RWPE2 (cell line): Measurements from ENCODE around the gene SLC25A13.

Source experiments
- ATAC-seq: fragments of 200-7000 bp; cut with Tn5 transposase; 3 replicates; pipeline ENCODE4 v1.9.1; 2021; ENCODE audit warnings: low read depth
- DNase-seq: peaks from one replicate; pipeline ENCODE4 v3.0.0-alpha.2; 2020; ENCODE audit warnings: low spot score
- H3K27ac ChIP-seq: fragments of 450-650 bp; 2 replicates; pipeline ENCODE4 v1.5.1; 2017; ENCODE audit warnings: mild to moderate bottlenecking; ENCODE audit not compliant: poor library complexity, severe bottlenecking
- H3K27me3 ChIP-seq: fragments of 250-450 bp; sonication (Bioruptor Pico); 2 replicates; pipeline ENCODE4 v1.5.1; 2021; ENCODE audit warnings: mild to moderate bottlenecking, moderate library complexity; ENCODE audit not compliant: insufficient read depth, poor library complexity, severe bottlenecking
- H3K36me3 ChIP-seq: fragments of 250-450 bp; sonication (Bioruptor Pico); 2 replicates; pipeline ENCODE4 v1.5.1; 2020; ENCODE audit warnings: low read depth, mild to moderate bottlenecking, moderate library complexity
- H3K4me1 ChIP-seq: fragments of 250-450 bp; sonication (Bioruptor Pico); 2 replicates; pipeline ENCODE4 v1.5.1; 2021; ENCODE audit warnings: mild to moderate bottlenecking, moderate library complexity; ENCODE audit not compliant: insufficient read depth, poor library complexity, severe bottlenecking
- H3K4me3 ChIP-seq: fragments of 250-450 bp; sonication (Bioruptor Pico); 2 replicates; pipeline ENCODE4 v1.5.1; 2021; ENCODE audit warnings: mild to moderate bottlenecking, moderate library complexity; ENCODE audit not compliant: severe bottlenecking
- H3K9me3 ChIP-seq: fragments of 250-450 bp; sonication (Bioruptor Pico); 2 replicates; pipeline ENCODE4 v1.5.1; 2021; ENCODE audit warnings: mild to moderate bottlenecking, moderate library complexity; ENCODE audit not compliant: severe bottlenecking
- TF ChIP-seq, protein P1 (sequence below): fragments of 450-650 bp; IDR thresholded peaks from one replicate; pipeline ENCODE4 v1.5.1; 2017; ENCODE audit warnings: mild to moderate bottlenecking, moderate library complexity; ENCODE audit not compliant: poor library complexity, severe bottlenecking

The SLC25A13 gene

DNA sequence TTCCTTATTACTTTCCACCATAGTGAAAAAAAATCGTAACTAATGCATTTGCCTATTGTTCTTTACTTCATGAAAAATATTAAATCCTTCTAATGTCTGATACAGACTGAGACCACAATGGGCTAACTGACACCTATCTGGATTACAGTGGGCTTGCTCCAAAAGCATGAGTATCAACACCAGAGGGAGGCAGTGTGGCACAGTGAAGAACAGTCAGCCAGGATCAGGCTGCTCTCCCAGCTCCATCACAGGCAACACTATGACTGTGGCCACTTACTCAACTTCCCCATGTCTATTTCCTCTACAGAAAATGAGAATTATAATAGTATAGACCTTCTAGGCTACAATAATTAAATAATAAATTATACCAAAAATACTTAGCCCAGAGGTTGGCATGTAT lies 97.2 kb downstream of the SLC25A13 start:
- TF ChIP-seq, protein P1, sequence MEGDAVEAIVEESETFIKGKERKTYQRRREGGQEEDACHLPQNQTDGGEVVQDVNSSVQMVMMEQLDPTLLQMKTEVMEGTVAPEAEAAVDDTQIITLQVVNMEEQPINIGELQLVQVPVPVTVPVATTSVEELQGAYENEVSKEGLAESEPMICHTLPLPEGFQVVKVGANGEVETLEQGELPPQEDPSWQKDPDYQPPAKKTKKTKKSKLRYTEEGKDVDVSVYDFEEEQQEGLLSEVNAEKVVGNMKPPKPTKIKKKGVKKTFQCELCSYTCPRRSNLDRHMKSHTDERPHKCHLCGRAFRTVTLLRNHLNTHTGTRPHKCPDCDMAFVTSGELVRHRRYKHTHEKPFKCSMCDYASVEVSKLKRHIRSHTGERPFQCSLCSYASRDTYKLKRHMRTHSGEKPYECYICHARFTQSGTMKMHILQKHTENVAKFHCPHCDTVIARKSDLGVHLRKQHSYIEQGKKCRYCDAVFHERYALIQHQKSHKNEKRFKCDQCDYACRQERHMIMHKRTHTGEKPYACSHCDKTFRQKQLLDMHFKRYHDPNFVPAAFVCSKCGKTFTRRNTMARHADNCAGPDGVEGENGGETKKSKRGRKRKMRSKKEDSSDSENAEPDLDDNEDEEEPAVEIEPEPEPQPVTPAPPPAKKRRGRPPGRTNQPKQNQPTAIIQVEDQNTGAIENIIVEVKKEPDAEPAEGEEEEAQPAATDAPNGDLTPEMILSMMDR: no peak
- H3K27ac ChIP-seq: no peak overlapping the region
- H3K9me3 ChIP-seq: no peaks in the 10 kb centered on the region
- H3K36me3 ChIP-seq: peaks cover 3% of the 10 kb centered on the region; the same call in 1 of the 2 replicates
- DNase-seq (no peak), ATAC-seq (no peak)
- peaks cover 6% of the 10 kb centered on the region for H3K4me1 ChIP-seq
- no peaks in the 10 kb centered on the region for H3K27me3 ChIP-seq
- H3K4me3 ChIP-seq: no peak overlapping the region

- Histone ChIP-seq H3K36me3 (peaks cover 2% of the 10 kb centered on the region; the same call in 1 of the 2 replicates), H3K4me1 (peaks cover 11% of the 10 kb centered on the region), H3K27ac (no peak overlapping the region), H3K9me3 (no peaks in the 10 kb centered on the region), H3K4me3 (no peak overlapping the region), H3K27me3 (no peaks in the 10 kb centered on the region)
- no peak for ATAC-seq
- DNase-seq: no peak
- TF ChIP-seq, protein P1: no peak
These were observed 97.8 kb downstream of the SLC25A13 start for GRCh38 chr7:96224073-96224472.

- no peaks in the 10 kb centered on the region; the same call in 1 of the 2 replicates for H3K36me3 ChIP-seq
- TF ChIP-seq, protein P1: no peak
- no peak overlapping the region for H3K27ac ChIP-seq
- no peaks in the 10 kb centered on the region for H3K9me3 ChIP-seq
- peaks cover 16% of the 10 kb centered on the region for H3K4me1 ChIP-seq
- no peak for DNase-seq
- ATAC-seq: no peak
- no peak overlapping the region for H3K4me3 ChIP-seq
- no peaks in the 10 kb centered on the region for H3K27me3 ChIP-seq
These were observed 100.0 kb downstream of the SLC25A13 start for GRCh38 chr7:96221888-96222287.

- Histone ChIP-seq H3K27ac (peak overlapping the region; percentile 53), H3K27me3 (no peaks in the 10 kb centered on the region), H3K4me1 (peaks cover 16% of the 10 kb centered on the region), H3K4me3 (no peak overlapping the region), H3K36me3 (no peaks in the 10 kb centered on the region), H3K9me3 (no peaks in the 10 kb centered on the region)
- ATAC-seq (peak; percentile 98), DNase-seq (no peak)
- TF ChIP-seq, protein P1: no peak
These were observed 102.3 kb downstream of the SLC25A13 start for GRCh38 chr7:96219378-96220130.

DNA sequence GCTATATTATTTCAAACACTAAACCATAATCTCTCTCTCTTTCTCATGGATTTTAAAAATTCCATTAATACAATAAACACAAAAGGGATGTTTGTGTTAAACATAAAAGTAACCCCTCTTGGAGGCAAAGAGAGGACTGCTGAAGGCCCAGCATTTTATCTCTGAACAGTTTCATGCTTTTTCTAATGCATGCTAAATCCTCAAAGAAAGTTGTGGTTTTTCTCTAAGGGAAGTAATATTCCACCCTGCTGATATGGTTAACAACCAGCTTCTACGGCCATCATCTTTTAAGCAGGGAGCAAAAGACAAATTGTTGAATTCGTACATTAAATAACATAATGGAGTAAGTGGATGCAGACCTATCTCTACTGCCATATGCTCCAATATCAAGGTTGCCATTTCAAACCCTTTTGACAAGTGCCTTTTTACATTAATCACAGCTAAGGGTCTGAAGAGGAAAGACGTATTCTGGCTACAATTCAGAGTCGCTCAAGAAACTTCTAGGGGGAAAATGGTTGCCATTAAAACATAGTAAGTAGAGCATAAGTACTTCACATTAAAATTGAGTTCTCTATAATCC lies 103.1 kb downstream of the SLC25A13 start:
- Histone ChIP-seq H3K36me3 (no peaks in the 10 kb centered on the region), H3K4me3 (no peak overlapping the region), H3K27ac (peak overlapping the region; percentile 53), H3K4me1 (peaks cover 16% of the 10 kb centered on the region), H3K9me3 (no peaks in the 10 kb centered on the region), H3K27me3 (no peaks in the 10 kb centered on the region)
- TF ChIP-seq, protein P1: no peak
- no peak for ATAC-seq
- no peak for DNase-seq
